GM21526 (cell line): ENCODE data around the gene WFDC9.
"Not testable (repeated sequence)": the region's sequence is repeated elsewhere in the genome, so short reads cannot be mapped to it uniquely, and the experiment has no call there.

ENCODE experiments used
- ATAC-seq: cut with Tn5 transposase; IDR thresholded peaks from one replicate; pipeline ENCODE4 v1.9.1; 2021; ENCODE audit warnings: moderate library complexity; ENCODE audit not compliant: unreplicated experiment, low FRiP score

The WFDC9 gene

DNA sequence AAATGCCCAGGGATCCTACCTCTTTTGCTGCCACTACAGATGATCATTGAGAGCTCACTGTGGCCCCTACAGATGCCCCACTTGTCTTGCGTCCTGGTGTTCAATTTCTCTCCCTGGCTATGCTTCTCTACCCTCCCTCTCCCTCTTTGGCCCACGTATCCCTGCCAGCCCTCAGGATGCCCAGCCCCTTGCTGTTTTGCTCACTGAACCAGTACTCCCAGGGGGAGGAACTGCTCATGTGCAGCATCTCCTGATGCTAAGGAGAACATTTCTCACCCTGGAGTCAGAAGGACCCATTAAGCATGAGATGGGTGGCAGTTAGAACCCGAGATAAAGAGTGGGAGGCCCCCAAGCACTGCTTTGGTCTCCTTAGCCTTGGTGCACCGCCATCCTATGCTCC is at the start of gene WFDC9:
Gene WFDC9, minus strand, starts transcription at position 101 of the 400 bp plus-strand sequence. CDS start 21,103 bp downstream, outside the sequence.
- no peak for ATAC-seq

GRCh38 chr20:45679650-45680049 is 48.6 kb upstream of the WFDC9 start:
- no peak for ATAC-seq

- no peak for ATAC-seq
These were observed 41.7 kb upstream of the WFDC9 start for GRCh38 chr20:45672765-45673164.

- ATAC-seq, result no peak
These were observed 39.1 kb upstream of the WFDC9 start, which contains the start of gene WFDC11 for GRCh38 chr20:45670139-45670538. WFDC11 (minus strand) TSS chr20:45670239; CDS start chr20:45650600, 19,639 bp downstream.

- not testable (repeated sequence) for ATAC-seq
These were observed 26.0 kb upstream of the WFDC9 start for GRCh38 chr20:45657038-45657437.

- ATAC-seq, result not testable (repeated sequence)
These were observed 20.6 kb upstream of the WFDC9 start for GRCh38 chr20:45651726-45652125.

GRCh38 chr20:45649312-45649863 is 18.3 kb upstream of the WFDC9 start:
- ATAC-seq, result no peak

- ATAC-seq, result no peak
These were observed 16.5 kb upstream of the WFDC9 start for GRCh38 chr20:45647441-45648050.

DNA sequence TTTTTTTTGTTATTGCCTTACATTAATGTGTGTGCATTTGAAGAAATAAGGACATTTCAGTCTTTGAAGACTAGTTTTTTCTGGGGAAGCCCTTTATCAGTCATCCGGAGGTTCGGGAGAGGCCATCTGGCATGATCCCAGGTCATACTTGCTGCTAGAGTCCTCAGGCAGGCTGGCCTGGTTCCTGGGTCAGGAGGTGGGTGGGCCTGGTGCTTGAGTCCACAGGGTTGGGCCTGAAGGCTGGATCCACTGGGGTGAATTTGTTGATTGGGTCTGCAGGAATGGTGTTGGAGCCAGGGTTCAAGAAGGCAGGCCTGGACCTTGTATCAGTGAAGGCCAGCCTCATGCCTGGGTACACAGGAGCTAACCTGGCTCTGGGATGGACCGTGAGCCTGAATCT is 15.8 kb upstream of the WFDC9 start:
- ATAC-seq, result no peak

DNA sequence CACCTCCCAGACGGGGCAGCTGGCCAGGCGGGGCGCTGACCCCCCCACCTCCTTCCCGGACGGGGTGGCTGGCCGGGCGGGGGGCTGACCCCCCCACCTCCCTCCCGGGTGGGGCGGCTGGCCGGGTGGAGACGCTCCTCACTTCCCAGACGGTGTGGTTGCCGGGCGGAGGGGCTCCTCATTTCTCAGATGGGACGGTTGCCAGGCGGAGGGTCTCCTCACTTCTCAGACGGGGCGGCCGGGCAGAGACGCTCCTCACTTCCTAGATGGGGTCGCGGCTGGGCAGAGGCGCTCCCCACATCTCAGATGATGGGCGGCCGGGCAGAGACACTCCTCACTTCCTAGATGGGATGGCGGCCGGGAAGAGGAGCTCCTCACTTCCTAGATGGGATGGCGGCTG is 14.8 kb upstream of the WFDC9 start:
- not testable (repeated sequence) for ATAC-seq

DNA sequence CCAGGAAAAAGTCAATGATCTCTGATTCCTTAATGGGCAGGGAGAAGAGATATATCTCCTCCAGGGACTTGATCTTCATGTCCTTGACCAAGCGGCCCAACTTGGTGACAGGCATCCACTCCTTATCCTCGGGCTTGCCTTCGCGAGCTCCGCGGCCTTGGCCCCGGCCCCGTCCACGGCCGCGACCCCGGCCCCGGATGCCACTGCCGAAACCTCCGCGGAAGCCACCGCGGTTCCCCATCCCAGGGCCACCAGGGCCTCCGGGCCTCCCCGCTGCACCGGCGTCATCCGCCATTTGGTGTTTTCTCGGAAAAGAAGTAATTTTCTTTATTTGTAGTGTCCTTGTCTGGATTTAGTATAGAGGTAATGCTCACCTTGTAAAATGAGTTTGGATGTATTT is 10.0 kb upstream of the WFDC9 start:
- ATAC-seq, result not testable (repeated sequence)

GRCh38 chr20:45639687-45640086 is 8.6 kb upstream of the WFDC9 start:
- no peak for ATAC-seq

DNA sequence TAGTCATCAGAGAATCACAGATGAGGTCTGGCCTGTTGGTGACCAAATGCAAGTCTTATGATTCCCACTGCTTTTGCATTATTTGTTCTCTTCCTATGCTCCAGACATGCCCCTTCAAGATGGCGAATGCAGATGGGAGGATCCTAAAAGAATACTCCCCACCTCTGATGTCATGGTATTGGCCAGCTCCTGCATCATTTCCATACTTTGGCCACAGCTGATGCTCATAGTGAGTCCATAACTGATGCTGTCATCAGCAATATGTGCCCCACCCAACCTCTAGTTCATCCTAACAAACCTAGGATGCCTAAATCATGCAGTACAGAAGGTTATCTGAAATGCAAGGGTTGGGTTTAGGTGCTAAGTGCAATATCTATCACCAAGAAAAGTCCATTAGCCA is 5.4 kb upstream of the WFDC9 start:
- ATAC-seq, result no peak

- ATAC-seq, result no peak
These were observed 713 bp downstream of the WFDC9 start for GRCh38 chr20:45630371-45630770.

DNA sequence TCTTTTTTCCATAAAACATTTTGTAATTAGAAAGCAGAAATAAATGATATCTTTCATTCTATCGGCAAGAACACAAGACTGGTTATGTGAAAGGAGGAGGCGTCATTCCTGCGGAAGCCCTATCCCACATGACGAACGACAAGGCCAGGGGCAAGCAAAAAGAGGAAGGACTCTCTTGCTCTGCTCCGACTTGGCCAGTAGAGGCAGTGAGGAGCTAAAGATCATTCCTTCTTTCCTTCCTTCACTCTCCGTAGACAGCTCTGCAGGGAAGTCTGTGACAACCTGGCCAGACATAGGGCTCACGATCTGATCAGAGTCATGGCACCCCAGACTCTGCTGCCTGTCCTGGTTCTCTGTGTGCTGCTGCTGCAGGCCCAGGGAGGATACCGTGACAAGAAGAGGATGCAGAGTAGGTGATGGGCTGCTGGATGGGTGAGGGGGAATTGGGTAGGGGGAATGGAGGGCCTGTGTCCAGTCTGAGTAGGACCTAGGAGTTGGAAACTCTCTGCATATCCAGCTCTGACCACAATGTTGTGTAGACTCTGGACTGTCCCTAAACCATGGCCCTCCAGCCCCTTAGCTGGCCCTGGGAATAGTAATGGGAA is 1.5 kb downstream of the WFDC9 start, which contains the start of gene WFDC10A:
Gene WFDC10A, plus strand, starts transcription at position 244 of the 605 bp plus-strand sequence. Its CDS starts 75 bp downstream, at position 319.
- peak; percentile 70 for ATAC-seq

DNA sequence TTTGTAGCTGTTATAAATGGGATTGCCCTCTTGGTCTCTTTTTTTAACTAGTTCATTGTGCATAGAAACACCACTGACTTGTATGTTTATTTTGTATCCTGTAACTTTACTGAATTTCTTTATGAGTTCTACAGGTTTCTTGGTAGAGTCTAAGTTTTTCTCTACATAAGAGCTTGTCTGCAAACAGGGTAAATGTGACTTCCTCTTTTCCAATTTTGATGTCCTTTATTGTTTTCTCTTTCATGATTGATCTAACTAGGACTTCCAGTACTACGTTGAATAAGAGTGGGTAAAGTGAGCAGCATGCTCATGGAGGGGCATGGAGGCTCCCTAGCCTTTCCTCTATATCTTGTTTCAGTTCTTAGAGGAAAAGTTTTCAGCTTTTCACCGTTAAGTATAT is 4.5 kb downstream of the WFDC9 start:
- no peak for ATAC-seq

GRCh38 chr20:45621593-45621992 is 9.5 kb downstream of the WFDC9 start:
- ATAC-seq, result no peak

GRCh38 chr20:45617591-45617990 is 13.5 kb downstream of the WFDC9 start:
- ATAC-seq, result no peak

GRCh38 chr20:45612314-45612713 is 18.8 kb downstream of the WFDC9 start:
- no peak for ATAC-seq

GRCh38 chr20:45611054-45611453 is 20.0 kb downstream of the WFDC9 start:
- ATAC-seq, result no peak

DNA sequence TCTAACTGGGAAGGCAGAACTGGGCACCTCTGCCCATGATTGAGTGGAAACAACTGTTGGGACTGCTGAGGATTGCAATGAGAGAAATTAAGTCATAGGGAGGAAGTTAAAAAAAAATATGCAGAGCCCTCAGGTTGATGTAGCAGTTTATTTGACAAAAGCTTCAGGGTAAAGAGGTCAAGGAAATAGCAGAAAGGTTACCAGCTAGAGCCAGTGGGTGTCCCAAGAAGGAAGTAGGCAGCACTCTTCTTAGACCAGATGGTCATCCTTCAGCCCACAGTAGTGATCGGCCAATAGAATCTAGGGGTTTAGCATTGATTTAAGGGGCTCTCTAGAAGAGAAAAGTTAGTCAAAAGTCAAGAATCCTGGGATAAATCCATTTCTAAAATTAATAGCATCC is 23.3 kb downstream of the WFDC9 start:
- ATAC-seq, result no peak

DNA sequence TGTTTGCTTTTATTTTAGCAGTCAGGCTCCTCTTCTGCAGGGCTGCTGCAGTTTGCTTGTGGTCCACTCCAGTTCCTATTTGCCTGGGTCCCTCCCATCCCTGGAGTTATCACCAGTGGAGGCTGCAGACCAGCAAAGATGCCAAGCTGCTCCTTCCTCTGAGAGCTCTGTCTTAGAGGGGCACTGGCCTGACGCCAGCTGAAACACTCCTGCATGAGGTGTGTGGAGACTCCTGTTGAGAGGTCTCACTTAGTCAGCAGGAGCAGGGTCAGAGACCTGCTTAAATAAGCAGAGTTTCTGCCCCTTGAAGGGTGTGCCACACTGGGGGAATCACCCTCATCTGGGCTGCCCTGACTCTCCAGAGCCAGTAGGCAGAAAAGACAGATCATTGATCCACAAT is 35.8 kb downstream of the WFDC9 start:
- ATAC-seq, result no peak
